Renal pelvis (tissue), 12 donors: ENCODE results near the gene HEATR5B. TPM values are rescaled to one million over a fixed set of nuclear protein-coding genes. Genes with fewer than 3 reads are reported as not detected.
A peak's percentile ranks its signal among the peaks of the same experiment; 100 is the strongest.

Experiments used
- DNase-seq: peaks from one replicate; pipeline ENCODE4 v3.0.0-alpha.2; 2013
- long read RNA-seq, 16 experiments: transcript quantifications; one replicate each; lab custom pipeline, GENCODE V29; 2026
- polyA plus RNA-seq, 3 donors: library from polyadenylated mRNA; unstranded; fragments of 120-200 nt; gene quantifications; one replicate each; pipeline ENCODE4 v1.2.1, GENCODE V29; 2013; ENCODE audit not compliant: insufficient read length in 3 of 3

HEATR5B gene
- 10 to 100 TPM; 20.8 to 27.0 (median 23.3) TPM for polyA plus RNA-seq
- long read RNA-seq, donor 1, full-length matches to known transcripts: 2 of 2 reads
- long read RNA-seq, donor 1, partial matches to known transcripts: 0 of 2 reads
- long read RNA-seq, donor 1, other reads (novel, unspliced or antisense): 0 of 2 reads
- long read RNA-seq, donor 2: 0 reads
- long read RNA-seq, donor 3, full-length matches to known transcripts: 1 of 7 reads
- long read RNA-seq, donor 3, partial matches to known transcripts: 6 of 7 reads
- long read RNA-seq, donor 3, other reads (novel, unspliced or antisense): 0 of 7 reads
- long read RNA-seq, donor 4: 0 reads
- long read RNA-seq, donor 5: 0 reads
- long read RNA-seq, donor 6, partial matches to known transcripts: 5 of 6 reads
- long read RNA-seq, donor 6, other reads (novel, unspliced or antisense): 0 of 6 reads
- long read RNA-seq, donor 7, partial matches to known transcripts: 105 of 110 reads
- long read RNA-seq, donor 7, other reads (novel, unspliced or antisense): 5 of 110 reads
- long read RNA-seq, donor 8: 0 reads
- long read RNA-seq, donor 9: 0 reads
- long read RNA-seq, donor 10, partial matches to known transcripts: 65 of 65 reads
- long read RNA-seq, donor 10, other reads (novel, unspliced or antisense): 0 of 65 reads
- long read RNA-seq, donor 11, partial matches to known transcripts: 38 of 38 reads
- long read RNA-seq, donor 11, other reads (novel, unspliced or antisense): 0 of 38 reads
- long read RNA-seq, donor 12, partial matches to known transcripts: 41 of 56 reads
- long read RNA-seq, donor 12, other reads (novel, unspliced or antisense): 15 of 56 reads
- long read RNA-seq, donor 13, partial matches to known transcripts: 10 of 10 reads
- long read RNA-seq, donor 13, other reads (novel, unspliced or antisense): 0 of 10 reads
- long read RNA-seq, donor 14: 0 reads
- long read RNA-seq, donor 15, full-length matches to known transcripts: 1 of 12 reads
- long read RNA-seq, donor 15, partial matches to known transcripts: 6 of 12 reads
- long read RNA-seq, donor 15, other reads (novel, unspliced or antisense): 5 of 12 reads
- long read RNA-seq, donor 16, partial matches to known transcripts: 0 of 5 reads
- long read RNA-seq, donor 16, other reads (novel, unspliced or antisense): 5 of 5 reads

- peak; percentile 96 for DNase-seq
Observed at GRCh38 chr2:37083873-37084794, at the start of gene HEATR5B, which contains the start of gene GPATCH11. TSS of gene HEATR5B (minus strand) at chr2:37084372. CDS start at chr2:37083414, 958 bp downstream. TSS of gene GPATCH11 (plus strand) at chr2:37084518. CDS start at chr2:37088382, 3,864 bp downstream.

GRCh38 chr2:37132914-37133313 is 48.7 kb upstream of the HEATR5B start:
- no peak for DNase-seq

- no peak for DNase-seq
Observed at GRCh38 chr2:37125416-37125815, 41.2 kb upstream of the HEATR5B start.

GRCh38 chr2:37119157-37119556 is 35.0 kb upstream of the HEATR5B start:
- no peak for DNase-seq

GRCh38 chr2:37117566-37117965 is 33.4 kb upstream of the HEATR5B start:
- no peak for DNase-seq

- no peak for DNase-seq
Observed at GRCh38 chr2:37111958-37112357, 27.8 kb upstream of the HEATR5B start.

- DNase-seq: no peak
Observed at GRCh38 chr2:37110306-37111212, 26.4 kb upstream of the HEATR5B start.

- no peak for DNase-seq
Observed at GRCh38 chr2:37109523-37109922, 25.4 kb upstream of the HEATR5B start.

GRCh38 chr2:37105150-37105549 is 21.0 kb upstream of the HEATR5B start:
- DNase-seq: no peak

- no peak for DNase-seq
Observed at GRCh38 chr2:37104178-37104577, 20.0 kb upstream of the HEATR5B start.

GRCh38 chr2:37102588-37102987 is 18.4 kb upstream of the HEATR5B start:
- no peak for DNase-seq

GRCh38 chr2:37100054-37100453 is 15.9 kb upstream of the HEATR5B start:
- no peak for DNase-seq

- no peak for DNase-seq
Observed at GRCh38 chr2:37098416-37099118, 14.4 kb upstream of the HEATR5B start.

- DNase-seq: no peak
Observed at GRCh38 chr2:37096568-37096967, 12.4 kb upstream of the HEATR5B start.

GRCh38 chr2:37091873-37092272 is 7.7 kb upstream of the HEATR5B start:
- DNase-seq: no peak

- DNase-seq: no peak
Observed at GRCh38 chr2:37090019-37090477, 5.9 kb upstream of the HEATR5B start.

- DNase-seq: no peak
Observed at GRCh38 chr2:37085731-37086147, 1.6 kb upstream of the HEATR5B start.

GRCh38 chr2:37084797-37085196 is 625 bp upstream of the HEATR5B start:
- no peak for DNase-seq

- DNase-seq: no peak
Observed at GRCh38 chr2:37080689-37081088, 3.5 kb downstream of the HEATR5B start.
